DMS 273 (cell line): ENCODE data around the gene ULBP2.
"Not testable (repeated sequence)": the region's sequence is repeated elsewhere in the genome, so short reads cannot be mapped to it uniquely, and the experiment has no call there.

ENCODE experiments used
- DNase-seq: peaks from one replicate; lab custom pipeline; 2025; ENCODE audit not compliant: unreplicated experiment; lab: John Stamatoyannopoulos, UW

Gene ULBP2

DNA sequence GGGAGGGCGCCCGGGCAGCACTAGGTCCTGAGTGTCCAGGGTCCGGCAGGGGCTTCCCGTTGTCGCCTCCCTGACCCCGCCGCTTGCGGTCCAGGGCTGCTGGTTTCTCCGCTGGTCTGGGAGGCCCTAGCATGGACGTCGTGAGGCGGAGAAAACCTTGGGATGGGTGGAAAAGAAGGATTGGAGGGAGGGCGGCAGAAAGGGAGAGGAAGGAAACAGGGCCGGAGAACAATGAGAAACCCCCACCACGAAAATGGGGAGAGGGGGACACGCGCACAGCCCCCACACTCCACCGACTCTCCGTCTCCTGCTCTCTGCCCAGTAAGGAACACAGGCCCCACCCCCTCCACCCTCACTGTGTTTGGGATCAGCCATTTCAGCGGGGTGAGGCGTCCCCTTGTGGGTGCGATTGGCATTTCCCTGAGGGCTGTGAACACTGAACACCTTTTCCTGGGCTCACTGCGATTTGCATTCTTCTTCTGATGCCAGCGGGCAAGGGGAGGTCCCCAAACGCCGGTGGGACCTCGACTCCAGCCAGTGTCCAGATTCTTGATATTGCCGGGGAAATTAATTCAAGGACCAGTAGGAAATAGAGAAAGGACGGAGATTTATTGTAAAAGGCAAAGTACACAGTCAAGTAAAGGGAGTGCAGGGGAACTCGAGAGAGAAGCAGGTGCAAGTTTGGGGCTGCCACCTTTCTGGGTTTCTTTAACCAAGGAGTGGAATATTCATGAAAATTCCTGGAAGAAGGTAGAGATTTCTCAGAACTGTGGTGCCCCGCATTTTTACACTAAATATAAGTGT is 15.6 kb upstream of the ULBP2 start:
- DNase-seq = peak; percentile 92

DNA sequence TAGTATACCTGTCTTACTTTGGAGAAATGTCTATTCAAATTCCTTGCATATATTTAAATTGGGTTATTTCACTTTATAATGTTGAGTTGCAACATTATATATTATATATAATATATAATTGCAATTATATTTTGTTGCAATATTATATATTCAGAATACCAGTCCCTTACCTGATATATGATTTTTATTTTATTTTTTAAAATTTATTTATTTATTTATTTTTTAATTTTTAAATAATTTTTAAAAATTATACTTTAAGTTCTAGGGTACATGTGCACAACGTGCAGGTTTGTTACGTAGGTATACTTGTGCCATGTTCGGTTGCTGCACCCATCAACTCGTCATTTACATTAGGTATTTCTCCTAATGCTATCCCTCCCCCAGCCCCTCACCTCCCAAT is 14.8 kb upstream of the ULBP2 start:
- not testable (repeated sequence) for DNase-seq

DNA sequence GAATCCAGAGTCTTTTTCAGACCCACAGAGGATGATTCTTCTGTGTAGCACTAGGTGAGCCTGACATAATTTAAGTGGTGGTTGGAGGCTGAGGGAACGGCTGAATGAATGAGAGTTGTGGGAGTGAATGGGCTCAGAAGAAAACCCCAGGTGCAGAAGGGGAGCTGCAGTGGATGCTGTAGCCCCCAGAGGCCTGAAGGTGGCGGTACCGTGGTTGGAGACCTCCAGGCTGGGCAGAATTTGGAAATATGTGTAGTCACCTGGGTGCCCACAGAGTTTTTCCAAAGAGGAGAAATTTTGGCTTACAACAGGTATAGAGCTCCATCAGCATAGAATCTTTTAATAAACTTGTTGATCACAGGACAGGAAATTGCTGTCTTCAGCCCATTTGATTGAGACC is 12.4 kb upstream of the ULBP2 start:
- peak; percentile 32 for DNase-seq

DNA sequence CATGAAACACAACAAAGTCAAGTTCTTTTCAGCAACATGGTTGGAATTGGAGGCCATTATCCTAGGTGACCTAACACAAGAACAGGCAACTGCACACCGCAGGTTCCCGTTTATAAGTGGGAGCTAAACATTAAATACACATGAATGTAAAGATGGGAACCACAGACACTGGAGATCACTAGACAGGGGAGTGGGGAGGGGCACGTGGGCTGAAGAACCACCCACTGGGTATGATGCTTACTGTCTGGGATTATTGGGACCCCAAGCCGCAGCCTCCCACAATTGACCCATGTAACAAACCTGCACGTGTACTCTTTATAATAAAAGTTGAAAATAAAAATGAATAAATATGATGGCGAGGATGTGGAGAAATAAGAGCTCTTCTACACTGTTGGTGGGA is 10.3 kb upstream of the ULBP2 start:
- DNase-seq = no peak

DNA sequence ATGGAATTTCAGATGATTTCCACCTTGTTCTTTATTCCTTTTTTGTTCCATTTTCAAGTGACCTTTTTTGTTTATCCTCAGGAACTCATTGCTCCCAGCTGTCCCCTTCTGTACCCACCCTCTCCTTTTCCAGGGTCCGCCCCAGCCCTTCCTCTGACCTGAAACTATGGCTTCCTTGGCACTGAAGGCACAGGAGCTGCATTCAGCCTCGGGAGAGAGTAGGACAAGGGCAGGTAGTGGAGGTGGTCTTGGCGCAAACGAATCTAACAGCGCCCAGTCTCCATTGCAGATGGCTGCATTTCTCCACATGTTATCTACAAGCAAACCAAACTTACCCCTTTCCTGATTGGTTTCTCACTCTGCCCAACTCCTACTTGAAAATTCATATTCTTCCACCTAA is 8.8 kb upstream of the ULBP2 start:
- DNase-seq = no peak

DNA sequence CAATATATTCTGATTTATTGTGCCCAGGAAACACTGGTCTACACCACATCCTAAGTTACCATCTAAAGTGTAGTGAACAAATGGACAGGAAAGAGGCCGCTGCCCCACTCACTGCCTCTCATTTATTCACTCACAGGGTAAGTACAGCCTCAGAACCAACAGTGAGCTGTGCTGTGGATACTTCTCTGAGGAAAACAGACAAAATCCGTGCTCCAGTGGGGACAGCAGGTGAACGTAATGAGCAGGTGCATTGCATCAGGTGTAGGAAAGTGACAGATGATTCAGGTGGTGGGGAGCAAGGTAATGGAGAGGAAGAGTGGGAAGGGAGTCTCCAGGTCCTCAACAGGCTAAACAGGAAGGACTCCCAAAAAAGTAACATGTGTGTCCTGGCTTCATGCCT is 8.4 kb upstream of the ULBP2 start:
- no peak for DNase-seq

DNA sequence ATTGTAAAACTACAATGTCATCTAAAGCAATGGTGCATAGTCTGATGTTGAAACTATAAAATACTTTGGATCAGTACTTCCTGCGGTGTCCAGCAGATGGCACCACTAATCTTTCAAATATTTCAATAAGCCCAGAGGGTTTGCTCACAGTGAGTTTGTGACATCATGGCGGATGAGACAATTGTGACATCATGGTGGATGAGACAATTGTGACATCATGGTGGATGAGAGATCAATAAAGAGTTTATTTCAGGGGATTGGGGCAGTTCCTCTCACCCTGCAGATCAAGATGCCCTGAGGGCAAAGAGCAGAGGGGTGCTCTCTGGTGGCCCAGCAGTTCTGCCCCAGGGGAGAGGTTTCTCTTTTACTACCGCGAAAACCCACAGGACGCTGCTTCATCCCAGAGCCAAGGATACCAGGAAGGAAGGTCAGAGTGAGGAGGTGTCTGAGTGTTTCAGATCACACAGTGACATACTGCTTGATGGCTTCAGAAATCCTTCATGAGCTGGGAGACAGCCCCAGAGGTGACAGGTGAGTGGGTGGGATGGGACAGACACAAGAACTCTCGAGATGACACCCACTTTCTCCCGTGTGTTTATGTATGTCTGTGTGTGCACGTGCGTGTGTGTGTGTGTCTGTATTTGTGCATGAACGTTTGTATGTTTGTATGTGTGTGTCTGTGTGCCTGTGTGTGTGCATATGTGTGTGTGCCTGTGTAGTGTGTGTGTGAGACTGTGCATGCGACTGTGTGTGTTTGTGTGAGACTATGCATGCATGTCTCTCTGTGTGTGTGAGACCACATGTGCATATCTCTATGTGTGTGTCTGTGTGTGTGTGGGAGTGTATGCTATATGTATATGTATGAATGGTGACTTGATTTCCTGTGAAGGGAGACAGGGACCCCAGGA is 7.3 kb upstream of the ULBP2 start:
- peak; percentile 88 for DNase-seq

DNA sequence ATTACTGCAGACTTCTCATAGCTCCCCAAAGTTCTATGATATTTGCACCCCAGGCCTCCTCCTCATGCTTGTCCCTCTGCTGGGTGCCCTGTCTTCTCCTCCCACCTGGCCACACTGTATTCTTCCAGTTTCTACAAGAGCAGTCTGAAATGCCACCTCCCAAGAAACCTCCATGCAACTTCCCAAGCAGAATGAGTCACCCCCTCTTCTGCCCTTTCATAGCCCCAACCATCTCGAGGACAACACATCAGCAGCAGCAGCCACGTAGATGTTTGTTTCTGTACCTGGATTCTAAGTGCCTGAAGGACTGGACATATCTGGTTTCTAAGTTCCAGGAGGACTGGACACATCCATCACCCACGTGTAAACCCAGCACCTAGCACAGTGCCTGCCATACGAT is 6.6 kb upstream of the ULBP2 start:
- no peak for DNase-seq

DNA sequence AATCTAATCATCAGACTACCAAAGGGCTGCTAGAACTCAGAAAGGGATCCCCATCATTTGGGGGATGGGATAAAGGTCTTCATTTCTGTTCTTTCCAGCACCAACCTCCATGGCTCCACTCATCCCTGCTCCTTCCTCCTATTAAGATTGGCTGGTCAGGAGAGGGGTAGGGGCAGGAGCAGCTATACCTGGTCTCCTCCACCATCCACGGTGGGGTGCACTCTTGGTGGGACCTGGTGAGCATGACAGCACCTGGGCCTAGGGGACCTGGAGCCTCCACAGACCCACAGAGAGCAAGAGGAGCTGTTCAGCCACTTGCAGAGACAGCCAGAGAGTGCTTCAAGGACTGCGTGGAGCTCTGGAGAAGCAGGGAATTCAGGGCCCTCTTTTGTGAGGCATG is 6.1 kb upstream of the ULBP2 start:
- DNase-seq = no peak

DNA sequence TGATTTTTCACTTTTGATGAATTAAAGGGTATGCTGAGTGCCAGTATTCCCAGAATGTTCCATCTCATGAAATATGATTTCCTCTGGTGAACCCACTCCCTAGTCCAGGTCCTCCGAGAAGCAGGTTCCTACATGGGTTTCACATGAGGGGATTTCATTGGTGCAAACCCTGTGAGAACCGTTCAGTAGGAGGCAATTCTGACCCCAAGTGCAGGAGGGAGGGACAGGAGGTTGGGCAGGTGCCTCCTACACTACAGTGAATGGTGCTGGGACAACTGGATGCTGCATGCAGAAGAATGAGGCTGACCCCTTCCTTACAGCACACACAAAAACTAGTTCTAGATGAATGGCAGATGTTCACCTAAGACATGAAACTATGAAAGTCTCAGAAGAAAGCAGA is 5.1 kb upstream of the ULBP2 start:
- no peak for DNase-seq

DNA sequence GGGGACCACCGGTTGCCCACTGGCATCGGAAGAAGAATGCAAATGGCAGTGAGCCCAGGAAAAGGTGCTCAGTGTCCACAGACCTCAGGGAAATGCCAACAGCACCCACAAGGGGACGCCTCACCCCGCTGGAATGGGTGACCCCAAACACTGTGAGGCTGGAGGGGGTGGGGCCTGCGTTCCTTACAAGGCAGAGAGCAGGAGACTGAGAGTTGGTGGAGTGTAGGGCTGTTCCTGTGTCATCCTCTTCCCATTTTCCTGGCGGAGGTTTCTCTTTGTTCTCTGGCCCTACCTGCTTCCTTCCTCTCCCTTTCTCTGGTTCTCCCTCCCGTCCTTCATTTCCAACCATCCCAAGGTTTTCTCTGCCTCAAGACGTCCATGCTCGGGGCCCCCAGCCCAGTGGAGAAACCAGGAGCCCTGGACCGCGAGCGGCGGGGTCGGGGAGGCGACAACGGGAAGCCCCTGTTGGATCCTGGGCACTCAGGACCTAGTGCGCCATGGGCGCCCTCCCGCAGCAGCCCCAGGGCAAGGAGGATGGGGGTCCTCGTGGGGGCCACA is 3.7 kb upstream of the ULBP2 start:
- DNase-seq = not testable (repeated sequence)

DNA sequence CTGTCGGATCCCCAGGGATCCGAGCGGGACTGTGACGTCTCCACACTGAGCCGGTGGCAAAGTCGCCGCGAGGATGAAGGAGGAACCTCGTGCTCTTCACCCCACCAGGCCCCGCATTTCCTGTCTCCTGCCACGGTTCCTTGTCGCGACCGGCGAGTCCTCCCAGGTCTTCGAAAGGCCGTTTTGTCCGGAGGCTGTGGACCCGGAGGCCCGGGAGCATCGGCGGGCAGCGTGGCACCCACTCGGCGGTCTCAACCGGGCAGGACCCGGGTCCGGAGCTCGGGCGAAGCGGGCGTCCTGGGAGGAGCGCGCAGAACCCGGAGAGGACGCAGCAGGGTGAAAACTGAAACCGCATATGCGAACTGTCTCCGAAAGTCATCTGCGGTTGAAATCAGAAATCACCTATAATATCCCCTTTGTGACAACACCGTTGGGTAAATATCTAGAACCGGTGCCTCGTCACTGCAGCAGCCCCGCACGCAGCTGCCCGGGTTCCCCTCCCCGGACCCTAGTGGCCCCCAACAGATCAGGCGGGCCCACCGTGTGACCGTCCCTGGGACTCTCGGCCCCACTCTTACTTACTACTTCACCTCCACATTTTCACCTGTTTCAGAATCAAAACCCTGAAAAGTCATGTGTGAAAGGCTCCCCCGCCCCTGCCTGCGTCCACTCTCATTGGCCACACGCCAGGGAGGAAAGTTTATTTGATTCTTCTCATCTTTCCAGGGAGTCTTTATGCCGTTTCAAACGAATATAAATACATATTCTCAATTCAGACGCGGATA is 3.1 kb upstream of the ULBP2 start:
- DNase-seq = peak; percentile 54

DNA sequence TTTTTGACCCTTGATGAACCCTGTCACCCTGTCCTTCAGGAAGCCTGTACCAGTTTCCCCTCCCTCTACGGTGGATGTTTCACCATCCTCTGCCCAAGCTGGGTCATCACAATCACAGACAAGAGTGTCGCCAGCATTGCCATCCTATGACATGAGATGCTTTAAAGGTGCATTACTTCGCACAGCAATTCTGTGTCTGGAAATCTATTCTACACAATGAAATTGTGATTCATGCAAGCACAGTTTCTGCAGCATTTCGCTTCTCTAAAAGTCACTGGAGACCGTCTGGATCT is 2.5 kb upstream of the ULBP2 start:
- DNase-seq = no peak

DNA sequence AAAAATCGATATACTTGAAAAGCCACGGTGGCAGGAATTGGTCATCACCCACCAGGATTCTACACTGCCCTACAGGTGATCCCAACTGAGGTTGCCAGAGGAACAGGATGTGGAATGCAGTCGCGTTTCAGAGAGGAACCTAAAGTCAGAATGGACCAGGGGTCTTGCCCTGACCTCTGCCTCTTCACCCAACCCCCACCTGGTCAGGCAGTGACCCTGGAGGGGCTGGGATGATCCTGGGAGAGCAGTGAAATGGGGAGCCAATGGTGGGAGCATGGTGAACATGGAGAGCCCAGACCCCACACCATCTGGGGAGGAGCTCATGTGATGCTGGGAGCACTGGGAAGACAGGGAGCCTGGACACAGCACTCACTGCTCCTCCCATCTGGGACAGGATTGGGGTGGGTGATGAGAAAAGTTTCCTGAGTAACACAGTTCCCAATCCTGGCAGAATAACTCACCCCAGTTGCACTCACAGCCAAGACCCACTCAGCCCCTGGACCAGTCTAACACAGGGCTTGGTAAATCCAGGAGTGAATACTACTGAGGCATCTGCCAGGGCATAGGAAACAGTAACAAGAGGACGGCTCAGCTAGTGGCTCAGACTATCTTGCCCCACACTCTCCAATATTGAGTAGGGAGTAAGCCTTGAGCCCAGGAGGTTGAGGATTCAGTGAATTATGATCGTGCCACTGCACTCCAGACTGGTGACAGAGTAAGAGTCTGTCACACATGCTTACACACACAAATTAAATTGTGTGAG is 1.7 kb upstream of the ULBP2 start:
- no peak for DNase-seq

DNA sequence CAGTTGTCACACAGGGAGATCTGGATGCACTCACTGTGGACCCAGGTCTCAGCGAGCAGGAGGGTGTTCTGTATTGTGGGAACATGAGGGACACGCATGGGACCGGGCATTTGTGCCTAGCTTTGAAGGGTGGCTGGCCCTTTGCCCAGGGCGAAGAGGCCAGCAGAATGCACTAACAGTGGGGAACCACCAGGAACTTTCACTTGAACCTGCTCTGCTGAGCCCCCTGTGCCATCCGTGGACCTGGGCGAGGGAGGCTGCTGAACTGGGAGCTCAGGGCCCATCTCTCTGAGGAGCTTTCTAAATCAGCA is 1.2 kb upstream of the ULBP2 start:
- DNase-seq = peak; percentile 16

DNA sequence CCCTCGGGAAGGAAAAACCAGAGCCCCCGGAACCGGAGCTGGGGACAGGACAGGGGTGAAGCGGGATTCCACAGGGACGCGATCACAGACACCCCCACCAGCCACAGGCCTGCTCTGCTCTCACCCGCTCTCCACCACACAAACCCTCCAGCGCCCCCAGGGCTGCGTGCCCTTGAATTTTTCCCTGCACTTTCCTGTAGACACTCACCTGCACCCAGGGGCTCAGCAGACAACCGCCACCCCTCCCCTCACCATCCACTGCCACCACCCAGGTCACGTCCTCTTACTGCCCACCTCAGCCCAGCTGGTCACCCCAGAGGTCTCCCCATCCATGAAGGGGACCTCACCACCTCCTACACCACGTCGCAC is 631 bp downstream of the ULBP2 start:
- no peak for DNase-seq

DNA sequence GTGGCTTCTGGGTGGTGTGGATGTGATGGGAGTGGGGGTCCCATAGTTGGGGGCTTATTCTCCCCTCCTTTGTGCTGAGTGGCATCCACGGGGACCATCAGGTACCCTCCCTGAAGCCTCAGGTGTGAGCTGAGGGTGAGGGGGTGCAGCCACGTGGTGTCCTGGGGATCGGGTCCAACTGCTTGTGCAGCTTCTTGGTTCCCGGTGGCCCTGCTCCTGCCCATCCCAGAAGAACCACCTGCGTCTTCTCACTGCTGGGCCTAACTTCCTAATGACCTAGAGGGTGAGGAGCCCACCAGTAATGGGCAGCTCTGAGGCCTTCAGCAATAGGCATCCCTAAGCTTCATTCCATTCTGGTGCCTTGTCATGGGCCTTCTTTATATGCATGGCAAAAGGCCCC is 1.5 kb downstream of the ULBP2 start:
- DNase-seq = not testable (repeated sequence)

DNA sequence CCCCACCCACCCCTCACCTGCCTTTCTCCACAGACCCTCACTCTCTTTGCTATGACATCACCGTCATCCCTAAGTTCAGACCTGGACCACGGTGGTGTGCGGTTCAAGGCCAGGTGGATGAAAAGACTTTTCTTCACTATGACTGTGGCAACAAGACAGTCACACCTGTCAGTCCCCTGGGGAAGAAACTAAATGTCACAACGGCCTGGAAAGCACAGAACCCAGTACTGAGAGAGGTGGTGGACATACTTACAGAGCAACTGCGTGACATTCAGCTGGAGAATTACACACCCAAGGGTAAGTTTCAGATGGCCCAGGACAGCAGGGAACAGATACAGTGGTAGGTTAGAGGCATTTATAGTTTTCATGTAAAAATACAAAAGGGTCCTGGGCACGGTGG is 3.5 kb downstream of the ULBP2 start:
- DNase-seq = not testable (repeated sequence)

DNA sequence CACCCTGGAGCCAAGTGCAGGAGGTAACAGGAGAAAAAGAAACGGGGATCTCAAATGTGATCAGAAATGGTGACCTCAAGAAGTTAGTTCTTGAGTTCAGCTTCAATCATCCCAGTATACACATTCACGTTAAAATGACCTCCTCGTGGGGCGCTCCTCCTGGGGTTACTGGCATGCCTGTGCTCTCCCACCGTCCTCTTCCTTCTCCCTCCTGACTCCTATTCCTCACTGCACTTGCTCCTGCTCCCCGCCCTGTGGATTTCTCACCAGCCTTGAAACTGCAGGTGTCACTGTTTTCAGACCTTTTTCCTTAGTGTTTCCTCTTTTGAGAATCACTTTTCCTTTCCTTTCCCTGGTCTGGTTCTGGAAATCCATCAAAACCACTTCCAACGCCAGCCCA is 4.8 kb downstream of the ULBP2 start:
- not testable (repeated sequence) for DNase-seq

DNA sequence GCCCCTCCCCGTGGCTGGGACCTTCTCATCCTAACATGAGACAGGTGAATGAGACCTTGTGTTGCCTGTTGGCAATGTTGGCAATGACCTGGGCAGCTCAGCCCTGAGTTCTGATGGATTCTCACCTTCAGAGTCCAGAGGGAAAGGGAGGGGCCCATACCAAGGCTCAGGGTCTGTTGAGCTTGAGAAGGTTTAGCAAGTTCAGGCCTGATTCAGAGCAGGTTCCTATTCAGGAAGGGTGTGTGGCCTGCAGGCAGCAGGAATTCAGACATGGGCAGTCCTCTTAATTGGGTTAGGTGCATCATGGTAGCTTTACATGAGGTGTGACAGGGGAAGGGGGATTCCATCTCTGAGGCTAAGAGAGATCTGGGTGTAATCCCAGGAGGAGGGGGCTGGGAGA is 5.7 kb downstream of the ULBP2 start:
- not testable (repeated sequence) for DNase-seq

DNA sequence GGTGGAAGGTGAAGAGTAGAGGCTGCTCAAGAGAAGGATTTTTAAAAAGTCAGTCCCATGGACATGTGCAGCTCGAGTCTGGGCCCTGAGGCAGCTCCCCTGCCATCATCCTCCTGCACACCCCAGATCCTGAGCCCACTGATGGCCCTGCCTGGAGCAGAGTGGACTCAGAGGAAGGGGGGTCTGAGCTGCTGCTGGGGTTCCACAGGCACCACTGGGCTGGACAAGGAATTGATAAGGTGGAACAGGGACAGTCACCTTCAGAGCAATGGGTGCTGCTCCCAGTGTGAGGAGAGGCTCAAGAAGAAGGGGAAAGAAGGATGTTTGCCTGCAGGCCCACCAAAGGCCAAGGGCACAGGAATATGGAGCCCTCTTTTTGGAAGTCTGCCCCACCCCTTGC is 6.2 kb downstream of the ULBP2 start:
- no peak for DNase-seq
